ENCODE results near the gene SS18L1.

SS18L1 gene

GRCh38 chr20:62195736-62196135 is 52.2 kb downstream of the SS18L1 start:
- DNase-seq (ENCODE audit: low read depth in 2 of 2) = no peak

- DNase-seq (ENCODE audit: low read depth in 2 of 2) = no peak
These were observed 52.7 kb downstream of the SS18L1 start for GRCh38 chr20:62196286-62196685.

GRCh38 chr20:62197311-62197710 is 53.7 kb downstream of the SS18L1 start:
- DNase-seq (ENCODE audit: low read depth in 2 of 2) = no peak

GRCh38 chr20:62197801-62198200 is 54.2 kb downstream of the SS18L1 start:
- DNase-seq (ENCODE audit: low read depth in 2 of 2) = no peak

GRCh38 chr20:62198496-62198895 is 54.9 kb downstream of the SS18L1 start:
- DNase-seq (ENCODE audit: low read depth in 2 of 2) = no peak

- no peak for DNase-seq (ENCODE audit: low read depth in 2 of 2)
These were observed 55.4 kb downstream of the SS18L1 start for GRCh38 chr20:62198931-62199330.

GRCh38 chr20:62200491-62201172 is 57.1 kb downstream of the SS18L1 start:
- no peak for DNase-seq (ENCODE audit: low read depth in 2 of 2)

- no peak for DNase-seq (ENCODE audit: low read depth in 2 of 2)
These were observed 57.9 kb downstream of the SS18L1 start for GRCh38 chr20:62201173-62202082.

- DNase-seq (ENCODE audit: low read depth in 2 of 2) = no peak
These were observed 58.5 kb downstream of the SS18L1 start for GRCh38 chr20:62202083-62202395.

GRCh38 chr20:62202676-62203377 is 59.3 kb downstream of the SS18L1 start:
- DNase-seq (ENCODE audit: low read depth in 2 of 2) = no peak

- no peak for DNase-seq (ENCODE audit: low read depth in 2 of 2)
These were observed 59.9 kb downstream of the SS18L1 start for GRCh38 chr20:62203378-62204030.

- DNase-seq (ENCODE audit: low read depth in 2 of 2) = no peak
These were observed 62.2 kb downstream of the SS18L1 start for GRCh38 chr20:62205618-62206387.

- no peak for DNase-seq (ENCODE audit: low read depth in 2 of 2)
These were observed 62.8 kb downstream of the SS18L1 start for GRCh38 chr20:62206388-62206775.

GRCh38 chr20:62208061-62208794 is 64.7 kb downstream of the SS18L1 start:
- DNase-seq (ENCODE audit: low read depth in 2 of 2) = no peak

GRCh38 chr20:62208795-62209755 is 65.5 kb downstream of the SS18L1 start:
- DNase-seq (ENCODE audit: low read depth in 2 of 2) = no peak

GRCh38 chr20:62209850-62210495 is 66.4 kb downstream of the SS18L1 start:
- DNase-seq (ENCODE audit: low read depth in 2 of 2) = no peak

- no peak for DNase-seq (ENCODE audit: low read depth in 2 of 2)
These were observed 66.9 kb downstream of the SS18L1 start for GRCh38 chr20:62210496-62210855.

GRCh38 chr20:62211216-62211615 is 67.6 kb downstream of the SS18L1 start:
- no peak for DNase-seq (ENCODE audit: low read depth in 2 of 2)

GRCh38 chr20:62211769-62212288 is 68.3 kb downstream of the SS18L1 start:
- no peak for DNase-seq (ENCODE audit: low read depth in 2 of 2)

Data from stimulated activated CD8-positive, alpha-beta memory T cell treated with anti-CD3 and anti-CD28 coated beads, Interleukin-15, amount 100 ng/mL, for 4 hours (primary cell).